ENCODE measurements around the gene BET1L. TPM values are rescaled to one million over a fixed set of nuclear protein-coding genes. Genes with fewer than 3 reads are reported as not detected.

The BET1L gene
- total RNA-seq, 1 donor from 2014 or later = 13.1 TPM

Small RNA genes lying within 50 kb of the gene (small RNA-seq; reads per million reads assigned to genes)
- not detected for gene RNU6-447P

Other genes starting within 250 kb of the BET1L start
- not detected in 2 replicates for gene SCGB1C1, start 14.3 kb downstream of the BET1L start, total RNA-seq (ENCODE audit: low replicate concordance)
- gene RIC8A, start 309 bp upstream of the BET1L start, total RNA-seq (ENCODE audit: low replicate concordance) = 45.0 and 67.2 TPM in 2 replicates
- gene SIRT3, start 28.9 kb upstream of the BET1L start, total RNA-seq (ENCODE audit: low replicate concordance) = 22.4 and 22.6 TPM in 2 replicates
- 90.6 and 106 TPM in 2 replicates for gene PSMD13, start 29.6 kb upstream of the BET1L start, total RNA-seq (ENCODE audit: low replicate concordance)
- not detected in 2 replicates for gene NLRP6, start 71.0 kb upstream of the BET1L start, total RNA-seq (ENCODE audit: low replicate concordance)
- 20.5 and 44.4 TPM in 2 replicates for gene PGGHG, start 81.7 kb upstream of the BET1L start, total RNA-seq (ENCODE audit: low replicate concordance)
- gene IFITM5, start 92.1 kb upstream of the BET1L start, total RNA-seq (ENCODE audit: low replicate concordance) = not detected in 2 replicates
- 10.5 and 63.9 TPM in 2 replicates for gene IFITM2, start 100.4 kb upstream of the BET1L start, total RNA-seq (ENCODE audit: low replicate concordance)
- gene IFITM1, start 106.6 kb upstream of the BET1L start, total RNA-seq (ENCODE audit: low replicate concordance) = 13.3 and 48.6 TPM in 2 replicates
- gene IFITM3, start 113.5 kb upstream of the BET1L start, total RNA-seq (ENCODE audit: low replicate concordance) = 19.8 and 61.7 TPM in 2 replicates
- 16.4 and 110 TPM in 2 replicates for gene B4GALNT4, start 162.1 kb upstream of the BET1L start, total RNA-seq (ENCODE audit: low replicate concordance)
- 6.5 and 8.5 TPM in 2 replicates for gene PKP3, start 186.8 kb upstream of the BET1L start, total RNA-seq (ENCODE audit: low replicate concordance)
- 5.4 and 8.4 TPM in 2 replicates for gene SIGIRR, start 207.6 kb upstream of the BET1L start, total RNA-seq (ENCODE audit: low replicate concordance)
- gene ANO9, start 234.6 kb upstream of the BET1L start, total RNA-seq (ENCODE audit: low replicate concordance) = 1.3 and 4.7 TPM in 2 replicates
- 24.7 and 44.2 TPM in 2 replicates for gene PTDSS2, start 242.9 kb upstream of the BET1L start, total RNA-seq (ENCODE audit: low replicate concordance)

Data from neural progenitor cell (in vitro differentiated cells).